ENCODE data around the gene ZNF677.
"Not testable (repeated sequence)": the region's sequence is repeated elsewhere in the genome, so short reads cannot be mapped to it uniquely, and the experiment has no call there.

DNA sequence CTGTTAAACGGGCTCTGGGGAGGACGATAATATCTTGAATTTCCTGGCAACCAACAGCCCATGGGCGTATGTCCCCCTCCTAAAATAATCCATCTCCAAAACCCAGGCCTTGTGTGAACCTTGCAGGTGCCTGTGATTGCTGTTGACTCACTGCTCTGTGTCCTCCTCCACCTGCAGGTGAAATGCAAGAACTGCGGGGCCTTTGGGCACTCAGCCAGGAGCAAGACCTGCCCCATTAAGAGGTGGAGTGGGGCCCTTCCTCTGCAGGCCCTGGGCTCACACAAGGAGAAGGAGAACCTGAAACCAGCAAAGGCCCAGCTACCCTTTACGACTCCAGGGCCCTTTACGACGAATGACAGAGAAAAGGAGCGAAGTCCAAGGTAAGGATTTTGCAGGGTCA lies 27.3 kb upstream of the ZNF677 start:
- TF ChIP-seq GABPA (tag; conservative IDR thresholded peaks at IDR 0.05; ENCODE audit: low read depth); KLF1 (tag; IDR thresholded peaks at IDR 0.05); EP300 (IDR thresholded peaks at IDR 0.05; ENCODE audit: low read length); SMARCA4 (IDR thresholded peaks at IDR 0.05); RBM14 (IDR thresholded peaks at IDR 0.05; ENCODE audit: borderline replicate concordance, insufficient read depth, low read depth, low read length); POLR2A (conservative IDR thresholded peaks at IDR 0.05); ERF (CRISPR knock-in tag; IDR thresholded peaks at IDR 0.05); WHSC1 (IDR thresholded peaks at IDR 0.05; ENCODE audit: low read length); YY1 (IDR thresholded peaks at IDR 0.05; ENCODE audit: borderline replicate concordance in 1 of 3, control insufficient read depth in 1 of 3, extremely low read depth in 1 of 3, insufficient read depth in 3 of 3, insufficient read length in 1 of 3, insufficient replicate concordance in 2 of 3, low read depth in 1 of 3, low read length in 2 of 3): not testable (repeated sequence)
- TF ChIP-seq, protein P1, sequence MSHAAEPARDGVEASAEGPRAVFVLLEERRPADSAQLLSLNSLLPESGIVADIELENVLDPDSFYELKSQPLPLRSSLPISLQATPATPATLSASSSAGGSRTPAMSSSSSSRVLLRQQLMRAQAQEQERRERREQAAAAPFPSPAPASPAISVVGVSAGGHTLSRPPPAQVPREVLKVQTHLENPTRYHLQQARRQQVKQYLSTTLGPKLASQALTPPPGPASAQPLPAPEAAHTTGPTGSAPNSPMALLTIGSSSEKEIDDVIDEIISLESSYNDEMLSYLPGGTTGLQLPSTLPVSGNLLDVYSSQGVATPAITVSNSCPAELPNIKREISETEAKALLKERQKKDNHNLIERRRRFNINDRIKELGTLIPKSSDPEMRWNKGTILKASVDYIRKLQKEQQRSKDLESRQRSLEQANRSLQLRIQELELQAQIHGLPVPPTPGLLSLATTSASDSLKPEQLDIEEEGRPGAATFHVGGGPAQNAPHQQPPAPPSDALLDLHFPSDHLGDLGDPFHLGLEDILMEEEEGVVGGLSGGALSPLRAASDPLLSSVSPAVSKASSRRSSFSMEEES (CRISPR knock-in tag; IDR thresholded peaks at IDR 0.05), result not testable (repeated sequence)
- TF ChIP-seq, protein P2, sequence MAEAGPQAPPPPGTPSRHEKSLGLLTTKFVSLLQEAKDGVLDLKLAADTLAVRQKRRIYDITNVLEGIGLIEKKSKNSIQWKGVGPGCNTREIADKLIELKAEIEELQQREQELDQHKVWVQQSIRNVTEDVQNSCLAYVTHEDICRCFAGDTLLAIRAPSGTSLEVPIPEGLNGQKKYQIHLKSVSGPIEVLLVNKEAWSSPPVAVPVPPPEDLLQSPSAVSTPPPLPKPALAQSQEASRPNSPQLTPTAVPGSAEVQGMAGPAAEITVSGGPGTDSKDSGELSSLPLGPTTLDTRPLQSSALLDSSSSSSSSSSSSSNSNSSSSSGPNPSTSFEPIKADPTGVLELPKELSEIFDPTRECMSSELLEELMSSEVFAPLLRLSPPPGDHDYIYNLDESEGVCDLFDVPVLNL (CRISPR knock-in tag; IDR thresholded peaks at IDR 0.05; ENCODE audit: low read depth), result not testable (repeated sequence)
- TF ChIP-seq, protein P3, sequence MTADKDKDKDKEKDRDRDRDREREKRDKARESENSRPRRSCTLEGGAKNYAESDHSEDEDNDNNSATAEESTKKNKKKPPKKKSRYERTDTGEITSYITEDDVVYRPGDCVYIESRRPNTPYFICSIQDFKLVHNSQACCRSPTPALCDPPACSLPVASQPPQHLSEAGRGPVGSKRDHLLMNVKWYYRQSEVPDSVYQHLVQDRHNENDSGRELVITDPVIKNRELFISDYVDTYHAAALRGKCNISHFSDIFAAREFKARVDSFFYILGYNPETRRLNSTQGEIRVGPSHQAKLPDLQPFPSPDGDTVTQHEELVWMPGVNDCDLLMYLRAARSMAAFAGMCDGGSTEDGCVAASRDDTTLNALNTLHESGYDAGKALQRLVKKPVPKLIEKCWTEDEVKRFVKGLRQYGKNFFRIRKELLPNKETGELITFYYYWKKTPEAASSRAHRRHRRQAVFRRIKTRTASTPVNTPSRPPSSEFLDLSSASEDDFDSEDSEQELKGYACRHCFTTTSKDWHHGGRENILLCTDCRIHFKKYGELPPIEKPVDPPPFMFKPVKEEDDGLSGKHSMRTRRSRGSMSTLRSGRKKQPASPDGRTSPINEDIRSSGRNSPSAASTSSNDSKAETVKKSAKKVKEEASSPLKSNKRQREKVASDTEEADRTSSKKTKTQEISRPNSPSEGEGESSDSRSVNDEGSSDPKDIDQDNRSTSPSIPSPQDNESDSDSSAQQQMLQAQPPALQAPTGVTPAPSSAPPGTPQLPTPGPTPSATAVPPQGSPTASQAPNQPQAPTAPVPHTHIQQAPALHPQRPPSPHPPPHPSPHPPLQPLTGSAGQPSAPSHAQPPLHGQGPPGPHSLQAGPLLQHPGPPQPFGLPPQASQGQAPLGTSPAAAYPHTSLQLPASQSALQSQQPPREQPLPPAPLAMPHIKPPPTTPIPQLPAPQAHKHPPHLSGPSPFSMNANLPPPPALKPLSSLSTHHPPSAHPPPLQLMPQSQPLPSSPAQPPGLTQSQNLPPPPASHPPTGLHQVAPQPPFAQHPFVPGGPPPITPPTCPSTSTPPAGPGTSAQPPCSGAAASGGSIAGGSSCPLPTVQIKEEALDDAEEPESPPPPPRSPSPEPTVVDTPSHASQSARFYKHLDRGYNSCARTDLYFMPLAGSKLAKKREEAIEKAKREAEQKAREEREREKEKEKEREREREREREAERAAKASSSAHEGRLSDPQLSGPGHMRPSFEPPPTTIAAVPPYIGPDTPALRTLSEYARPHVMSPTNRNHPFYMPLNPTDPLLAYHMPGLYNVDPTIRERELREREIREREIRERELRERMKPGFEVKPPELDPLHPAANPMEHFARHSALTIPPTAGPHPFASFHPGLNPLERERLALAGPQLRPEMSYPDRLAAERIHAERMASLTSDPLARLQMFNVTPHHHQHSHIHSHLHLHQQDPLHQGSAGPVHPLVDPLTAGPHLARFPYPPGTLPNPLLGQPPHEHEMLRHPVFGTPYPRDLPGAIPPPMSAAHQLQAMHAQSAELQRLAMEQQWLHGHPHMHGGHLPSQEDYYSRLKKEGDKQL (CRISPR knock-in tag; IDR thresholded peaks at IDR 0.05; ENCODE audit: borderline replicate concordance), result not testable (repeated sequence)
